HCT116 (cell line): Measurements from ENCODE around the gene MAP4. TPM values are rescaled to one million over a fixed set of nuclear protein-coding genes. Genes with fewer than 3 reads are reported as not detected.

Experiments
- CBX3 ChIP-seq: IDR thresholded peaks from 2 replicates; pipeline ENCODE4 v1.6.1; 2012; ENCODE audit warnings: low read depth
- SP1 ChIP-seq: IDR thresholded peaks from 2 replicates; pipeline ENCODE4 v1.6.1; 2012; ENCODE audit warnings: low read depth
- YY1 ChIP-seq: IDR thresholded peaks from 2 replicates; pipeline ENCODE4 v1.6.1; 2011; ENCODE audit warnings: low read length, low read depth, moderate library complexity, mild to moderate bottlenecking; ENCODE audit not compliant: insufficient replicate concordance; ENCODE audit errors: extremely low read depth
- ZNF274 ChIP-seq: fragments of 200-500 bp; sonication (Bioruptor generic); IDR thresholded peaks from 2 replicates; pipeline ENCODE4 v1.6.1; 2014; ENCODE audit warnings: mild to moderate bottlenecking, low read depth, low read length, inconsistent platforms
- total RNA-seq: library from RNA; stranded (reverse); gene quantifications from one replicate; pipeline ENCODE4 v1.2.1, GENCODE V29; 2021; ENCODE audit not compliant: unreplicated experiment
- TF ChIP-seq, protein P1 (sequence below): IDR thresholded peaks from 2 replicates; pipeline ENCODE4 v1.6.1; 2012
- TF ChIP-seq, protein P2 (sequence below), 3 experiments: fragments of 200-600 bp in 1 of 3; sonication (generic) in 1 of 3; IDR thresholded peaks in 2 of 3; conservative IDR thresholded peaks in 1 of 3; 2 replicates each; pipeline ENCODE4 v1.5.1; 2012 to 2017; ENCODE audit warnings: low read depth in 2 of 3, low read length in 2 of 3, antibody characterized with exemption in 1 of 3, borderline replicate concordance in 1 of 3, control low read depth in 1 of 3, mild to moderate bottlenecking in 1 of 3, mixed read lengths in 1 of 3, mixed run types in 1 of 3, moderate library complexity in 1 of 3; ENCODE audit not compliant: insufficient read depth in 1 of 3
- TF ChIP-seq, protein P3 (sequence below): IDR thresholded peaks from 2 replicates; pipeline ENCODE4 v1.6.1; 2012; ENCODE audit warnings: low read depth

Gene MAP4
- total RNA-seq, 1 experiment from 2014 or later = 200 TPM

GRCh38 chr3:47856669-47857068 is 159.5 kb downstream of the MAP4 start (continued):
- TF ChIP-seq, protein P1, sequence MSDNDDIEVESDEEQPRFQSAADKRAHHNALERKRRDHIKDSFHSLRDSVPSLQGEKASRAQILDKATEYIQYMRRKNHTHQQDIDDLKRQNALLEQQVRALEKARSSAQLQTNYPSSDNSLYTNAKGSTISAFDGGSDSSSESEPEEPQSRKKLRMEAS = no peak
- TF ChIP-seq YY1 (no peak), SP1 (no peak), CBX3 (no peak), ZNF274 (no peak)
- TF ChIP-seq, protein P2, sequence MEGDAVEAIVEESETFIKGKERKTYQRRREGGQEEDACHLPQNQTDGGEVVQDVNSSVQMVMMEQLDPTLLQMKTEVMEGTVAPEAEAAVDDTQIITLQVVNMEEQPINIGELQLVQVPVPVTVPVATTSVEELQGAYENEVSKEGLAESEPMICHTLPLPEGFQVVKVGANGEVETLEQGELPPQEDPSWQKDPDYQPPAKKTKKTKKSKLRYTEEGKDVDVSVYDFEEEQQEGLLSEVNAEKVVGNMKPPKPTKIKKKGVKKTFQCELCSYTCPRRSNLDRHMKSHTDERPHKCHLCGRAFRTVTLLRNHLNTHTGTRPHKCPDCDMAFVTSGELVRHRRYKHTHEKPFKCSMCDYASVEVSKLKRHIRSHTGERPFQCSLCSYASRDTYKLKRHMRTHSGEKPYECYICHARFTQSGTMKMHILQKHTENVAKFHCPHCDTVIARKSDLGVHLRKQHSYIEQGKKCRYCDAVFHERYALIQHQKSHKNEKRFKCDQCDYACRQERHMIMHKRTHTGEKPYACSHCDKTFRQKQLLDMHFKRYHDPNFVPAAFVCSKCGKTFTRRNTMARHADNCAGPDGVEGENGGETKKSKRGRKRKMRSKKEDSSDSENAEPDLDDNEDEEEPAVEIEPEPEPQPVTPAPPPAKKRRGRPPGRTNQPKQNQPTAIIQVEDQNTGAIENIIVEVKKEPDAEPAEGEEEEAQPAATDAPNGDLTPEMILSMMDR (IDR thresholded peaks at IDR 0.05 in 2 of 3, conservative IDR thresholded peaks at IDR 0.05 in 1 of 3; ENCODE audit: borderline replicate concordance in 1 of 3, insufficient read depth in 1 of 3, low read depth in 2 of 3, low read length in 2 of 3) = no peak
- TF ChIP-seq, protein P3, sequence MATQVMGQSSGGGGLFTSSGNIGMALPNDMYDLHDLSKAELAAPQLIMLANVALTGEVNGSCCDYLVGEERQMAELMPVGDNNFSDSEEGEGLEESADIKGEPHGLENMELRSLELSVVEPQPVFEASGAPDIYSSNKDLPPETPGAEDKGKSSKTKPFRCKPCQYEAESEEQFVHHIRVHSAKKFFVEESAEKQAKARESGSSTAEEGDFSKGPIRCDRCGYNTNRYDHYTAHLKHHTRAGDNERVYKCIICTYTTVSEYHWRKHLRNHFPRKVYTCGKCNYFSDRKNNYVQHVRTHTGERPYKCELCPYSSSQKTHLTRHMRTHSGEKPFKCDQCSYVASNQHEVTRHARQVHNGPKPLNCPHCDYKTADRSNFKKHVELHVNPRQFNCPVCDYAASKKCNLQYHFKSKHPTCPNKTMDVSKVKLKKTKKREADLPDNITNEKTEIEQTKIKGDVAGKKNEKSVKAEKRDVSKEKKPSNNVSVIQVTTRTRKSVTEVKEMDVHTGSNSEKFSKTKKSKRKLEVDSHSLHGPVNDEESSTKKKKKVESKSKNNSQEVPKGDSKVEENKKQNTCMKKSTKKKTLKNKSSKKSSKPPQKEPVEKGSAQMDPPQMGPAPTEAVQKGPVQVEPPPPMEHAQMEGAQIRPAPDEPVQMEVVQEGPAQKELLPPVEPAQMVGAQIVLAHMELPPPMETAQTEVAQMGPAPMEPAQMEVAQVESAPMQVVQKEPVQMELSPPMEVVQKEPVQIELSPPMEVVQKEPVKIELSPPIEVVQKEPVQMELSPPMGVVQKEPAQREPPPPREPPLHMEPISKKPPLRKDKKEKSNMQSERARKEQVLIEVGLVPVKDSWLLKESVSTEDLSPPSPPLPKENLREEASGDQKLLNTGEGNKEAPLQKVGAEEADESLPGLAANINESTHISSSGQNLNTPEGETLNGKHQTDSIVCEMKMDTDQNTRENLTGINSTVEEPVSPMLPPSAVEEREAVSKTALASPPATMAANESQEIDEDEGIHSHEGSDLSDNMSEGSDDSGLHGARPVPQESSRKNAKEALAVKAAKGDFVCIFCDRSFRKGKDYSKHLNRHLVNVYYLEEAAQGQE = no peak
